Astrocyte of the cerebellum (primary cell): ENCODE data around the gene SLC35F3.

Source experiments
- DNase-seq: peaks from one replicate; pipeline ENCODE4 v3.0.0-alpha.2; 2011; ENCODE audit warnings: low read depth
- H3K4me3 ChIP-seq: 2 replicates; pipeline ENCODE4 v1.5.1; 2011; ENCODE audit warnings: mild to moderate bottlenecking, low read depth, low read length, moderate library complexity
- CTCF ChIP-seq: IDR thresholded peaks from 2 replicates; pipeline ENCODE4 v1.5.1; 2012; ENCODE audit warnings: low read length, low read depth, moderate library complexity, mild to moderate bottlenecking; ENCODE audit errors: missing control alignments
- in situ Hi-C: cut with HindIII; loops from 2 replicates; pipeline ENCODE4 v1.10.0; 2017; ENCODE audit warnings: low sequenced_read_pairs

SLC35F3 gene

GRCh38 chr1:234199476-234200127 lies 295.1 kb downstream of the SLC35F3 start:
- in situ Hi-C loops, result no loop called here
- no peak overlapping the region for H3K4me3 ChIP-seq
- DNase-seq, result no peak
- TF ChIP-seq CTCF, result no peak

DNA sequence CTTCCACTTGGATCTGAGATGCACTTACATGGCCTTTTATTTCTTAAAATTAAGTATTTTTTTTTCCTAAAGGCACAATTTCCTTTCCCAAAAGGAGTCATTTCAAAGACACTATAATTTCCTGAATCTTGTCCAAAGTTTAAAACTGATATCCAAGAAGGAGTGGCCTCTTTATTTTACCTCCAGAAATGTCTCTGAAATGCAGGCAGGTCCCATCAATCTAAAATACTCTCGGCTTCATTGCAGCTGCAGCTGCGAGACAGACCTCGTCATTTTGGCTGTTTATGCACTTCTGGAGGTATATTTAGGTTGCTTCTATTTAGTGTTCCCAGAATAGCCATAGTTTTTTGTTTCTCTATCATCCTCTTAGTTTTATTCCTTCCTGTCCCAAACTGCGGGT lies 296.1 kb downstream of the SLC35F3 start:
- DNase-seq, result no peak
- H3K4me3 ChIP-seq, result no peak overlapping the region
- in situ Hi-C loops, result no loop called here
- TF ChIP-seq CTCF, result no peak

DNA sequence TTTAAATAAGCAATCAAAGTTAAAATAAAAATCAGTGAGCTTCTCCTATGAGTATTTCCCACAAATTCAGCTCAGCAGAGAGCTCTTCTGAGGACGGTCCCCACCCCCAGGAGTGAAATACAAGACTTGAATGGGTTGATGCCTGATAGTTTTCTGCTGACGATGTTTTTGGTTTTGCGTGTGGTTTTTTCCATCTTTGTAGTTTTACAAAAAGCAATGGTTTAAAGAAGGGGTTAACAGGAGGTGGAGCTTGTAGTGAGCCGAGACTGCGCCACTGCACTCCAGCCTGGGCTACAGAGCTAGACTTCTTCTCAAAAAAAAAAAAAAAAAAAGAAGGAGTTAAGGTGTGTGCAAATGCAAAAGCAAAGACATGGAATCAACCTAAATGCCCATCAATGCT lies 297.1 kb downstream of the SLC35F3 start:
- no peak overlapping the region for H3K4me3 ChIP-seq
- DNase-seq, result no peak
- in situ Hi-C loops, result no loop called here
- TF ChIP-seq CTCF, result no peak

- in situ Hi-C loops, result no loop called here
- no peak for DNase-seq
- TF ChIP-seq CTCF, result no peak
- no peak overlapping the region for H3K4me3 ChIP-seq
These were observed 301.5 kb downstream of the SLC35F3 start for GRCh38 chr1:234205966-234206365.

DNA sequence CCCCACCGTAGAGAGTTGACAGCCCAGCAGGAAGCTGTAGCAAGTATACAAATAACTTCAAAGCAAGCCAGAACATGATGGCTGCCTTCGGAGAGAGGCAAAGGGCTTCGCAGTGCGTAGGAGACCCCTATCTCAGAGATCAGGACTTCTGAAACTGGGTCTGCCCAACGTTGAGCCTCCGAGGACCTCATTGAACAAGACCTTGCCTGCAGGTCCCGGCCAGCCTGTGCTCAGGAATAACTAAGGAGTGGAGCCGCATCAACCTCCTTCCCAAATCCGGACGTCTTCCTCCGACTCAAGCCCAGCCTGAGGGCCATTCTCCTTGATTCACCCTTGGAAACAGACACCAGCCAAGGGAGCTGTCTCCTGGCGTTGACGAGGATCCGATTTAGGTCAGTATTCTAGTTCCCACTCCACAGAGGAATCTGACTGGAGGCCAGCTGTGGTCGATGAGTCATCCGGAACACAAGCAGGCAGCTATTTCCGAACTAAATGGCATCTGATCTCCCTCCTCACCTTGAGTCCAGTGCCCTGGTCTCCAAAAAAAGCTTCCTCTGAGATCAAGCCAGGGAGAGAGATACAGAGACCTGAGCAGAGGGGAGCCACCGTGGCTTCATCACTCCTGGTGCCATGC lies 302.3 kb downstream of the SLC35F3 start:
- DNase-seq, result peak; percentile 90
- in situ Hi-C loops, result no loop called here
- TF ChIP-seq CTCF, result no peak
- no peak overlapping the region for H3K4me3 ChIP-seq

DNA sequence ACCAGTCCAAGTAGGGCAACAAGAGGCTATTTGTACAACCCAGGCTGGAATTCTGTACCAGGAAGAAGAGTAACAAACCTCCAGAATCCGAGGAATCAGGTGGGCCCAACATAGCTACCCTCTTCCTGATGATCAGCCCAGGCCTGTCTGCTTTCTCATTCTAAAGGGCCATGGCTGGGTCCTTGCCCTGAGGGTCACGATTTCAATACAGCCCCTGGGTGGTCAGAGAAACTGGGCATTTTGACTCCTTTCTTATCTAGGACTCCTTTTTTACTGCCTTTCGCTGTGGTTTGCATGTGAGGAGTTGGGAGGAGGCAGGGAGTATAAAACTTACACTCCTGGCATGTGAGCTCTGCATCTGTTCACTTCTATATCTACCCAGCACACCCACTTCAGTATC lies 303.9 kb downstream of the SLC35F3 start:
- DNase-seq, result no peak
- in situ Hi-C loops, result no loop called here
- TF ChIP-seq CTCF, result no peak
- no peak overlapping the region for H3K4me3 ChIP-seq
